PC-9 (cell line): ENCODE results near the gene AQP12B. TPM values are rescaled to one million over a fixed set of nuclear protein-coding genes. Genes with fewer than 3 reads are reported as not detected.

ENCODE experiments used
- BruUV-seq: library from RNA; stranded (reverse); fragments of 400-500 nt; replicated peaks from 2 replicates; lab custom pipeline; 2021; lab: Mats Ljungman, UMichigan
- CTCF ChIA-PET: fragments of 300-600 bp; sonication (Branson Sonifier 250); formaldehyde crosslinking; loops from one replicate; lab custom pipeline; 2022; ENCODE audit warnings: antibody characterized with exemption; lab: Charles Lee
- POLR2A ChIA-PET: fragments of 300-600 bp; sonication (Branson Sonifier 250); formaldehyde crosslinking; loops from one replicate; lab custom pipeline; 2022; ENCODE audit warnings: antibody characterized with exemption; ENCODE audit not compliant: unreplicated experiment; lab: Charles Lee
- DNase-seq, 2 experiments: peaks; one replicate each; pipeline versions ENCODE4 v3.0.0 to v3.0.0-alpha.2; 2015 to 2022; ENCODE audit warnings: mixed read lengths in 1 of 2
- H2AFZ ChIP-seq: fragments of 200-600 bp; sonication (generic); 2 replicates; pipeline ENCODE4 v1.8.1; 2017; ENCODE audit warnings: antibody characterized with exemption
- H3F3A ChIP-seq: fragments of 200-600 bp; sonication (generic); 2 replicates; pipeline ENCODE4 v1.8.1; 2017; ENCODE audit warnings: antibody characterized with exemption, mild to moderate bottlenecking, low read depth; ENCODE audit not compliant: insufficient read depth
- H3K27ac ChIP-seq: fragments of 200-600 bp; sonication (generic); 2 replicates; pipeline ENCODE4 v1.6.1; 2016; ENCODE audit warnings: mixed run types
- H3K27me3 ChIP-seq: fragments of 200-600 bp; sonication (generic); 2 replicates; pipeline ENCODE4 v1.6.1; 2016; ENCODE audit warnings: low read depth, mixed run types; ENCODE audit not compliant: insufficient read depth
- H3K36me3 ChIP-seq: fragments of 200-600 bp; sonication (generic); 2 replicates; pipeline ENCODE4 v1.6.1; 2016; ENCODE audit warnings: low read depth, mixed run types
- H3K4me1 ChIP-seq: fragments of 200-600 bp; sonication (generic); replicated peaks from 2 replicates; pipeline ENCODE4 v1.6.1; 2016; ENCODE audit warnings: mixed run types; ENCODE audit not compliant: insufficient read depth
- H3K4me2 ChIP-seq: fragments of 200-600 bp; sonication (generic); 2 replicates; pipeline ENCODE4 v1.6.1; 2017; ENCODE audit warnings: mixed run types
- H3K4me3 ChIP-seq: fragments of 200-600 bp; sonication (generic); 2 replicates; pipeline ENCODE4 v1.6.1; 2016; ENCODE audit warnings: mixed run types
- H3K79me2 ChIP-seq: fragments of 200-600 bp; sonication (generic); 2 replicates; pipeline ENCODE4 v1.6.1; 2017; ENCODE audit warnings: low read depth, mixed run types
- H3K9me2 ChIP-seq: fragments of 200-600 bp; sonication (generic); 2 replicates; pipeline ENCODE4 v1.8.1; 2017; ENCODE audit warnings: mild to moderate bottlenecking; ENCODE audit not compliant: insufficient read depth
- H3K9me3 ChIP-seq: fragments of 200-600 bp; sonication (generic); 2 replicates; pipeline ENCODE4 v1.8.1; 2016; ENCODE audit warnings: low read depth; ENCODE audit not compliant: insufficient read depth
- H4K20me1 ChIP-seq: fragments of 200-600 bp; sonication (generic); 2 replicates; pipeline ENCODE4 v1.8.1; 2017; ENCODE audit not compliant: insufficient read depth
- CTCF ChIP-seq: fragments of 200-600 bp; sonication (generic); conservative IDR thresholded peaks from 2 replicates; pipeline ENCODE4 v1.6.1; 2017; ENCODE audit warnings: mixed run types, antibody characterized with exemption, mild to moderate bottlenecking, moderate library complexity
- EZH2 ChIP-seq: fragments of 200-600 bp; sonication (generic); IDR thresholded peaks from 2 replicates; pipeline ENCODE4 v1.8.0; 2017; ENCODE audit warnings: antibody characterized with exemption, low read depth
- intact Hi-C: fragments of 100-400 bp; cut with micrococcal nuclease; formaldehyde crosslinking; loops from one replicate; pipeline ENCODE4 v1.10.0; 2022; ENCODE audit not compliant: unreplicated experiment
- total RNA-seq: library from RNA; stranded (reverse); gene quantifications from 2 replicates; pipeline ENCODE4 v1.2.3, GENCODE V29; 2021

AQP12B gene
- total RNA-seq, 1 experiment from 2014 or later = not detected

GRCh38 chr2:240645801-240646175 lies 36.9 kb downstream of the AQP12B start:
- H3K4me3 ChIP-seq = no peak overlapping the region
- no peak overlapping the region for H2AFZ ChIP-seq
- no peak overlapping the region for H3K4me2 ChIP-seq
- TF ChIP-seq EZH2 = no peak
- TF ChIP-seq CTCF = no peak
- no peaks in the 10 kb centered on the region for H3K79me2 ChIP-seq
- CTCF ChIA-PET = interaction anchor here (0.6 kb wide), 1 partner anchor 496 kb away, joined by 4 read pairs; no protein-coding TSS in a partner anchor
- POLR2A ChIA-PET = no interaction called here
- H4K20me1 ChIP-seq = peaks cover 5% of the 10 kb centered on the region; the same call in 1 of the 2 replicates
- H3F3A ChIP-seq = no peaks in the 10 kb centered on the region
- H3K9me2 ChIP-seq = no peaks in the 10 kb centered on the region
- peaks cover 89% of the 10 kb centered on the region for H3K27me3 ChIP-seq
- no peaks in the 10 kb centered on the region for H3K36me3 ChIP-seq
- H3K27ac ChIP-seq = no peak overlapping the region
- BruUV-seq = no TSS peak
- intact Hi-C loops = no loop called here
- no peak for DNase-seq
- H3K4me1 ChIP-seq = no peaks in the 10 kb centered on the region
- no peaks in the 10 kb centered on the region for H3K9me3 ChIP-seq

- TF ChIP-seq CTCF = no peak
- no peak for TF ChIP-seq EZH2
- no peaks in the 10 kb centered on the region for H3K9me2 ChIP-seq
- no peak overlapping the region for H3K27ac ChIP-seq
- peaks cover 5% of the 10 kb centered on the region; the same call in 1 of the 2 replicates for H4K20me1 ChIP-seq
- H2AFZ ChIP-seq = no peak overlapping the region
- peaks cover 85% of the 10 kb centered on the region for H3K27me3 ChIP-seq
- no TSS peak for BruUV-seq
- H3K9me3 ChIP-seq = no peaks in the 10 kb centered on the region
- no peaks in the 10 kb centered on the region for H3K79me2 ChIP-seq
- H3K4me2 ChIP-seq = no peak overlapping the region
- no peaks in the 10 kb centered on the region for H3K36me3 ChIP-seq
- no peak for DNase-seq
- no peaks in the 10 kb centered on the region for H3F3A ChIP-seq
- POLR2A ChIA-PET = no interaction called here
- no peaks in the 10 kb centered on the region for H3K4me1 ChIP-seq
- no peak overlapping the region for H3K4me3 ChIP-seq
- intact Hi-C loops = no loop called here
- CTCF ChIA-PET = interaction anchor here (0.6 kb wide), 1 partner anchor 496 kb away, joined by 4 read pairs; no protein-coding TSS in a partner anchor
Measured at GRCh38 chr2:240645346-240645745, 37.3 kb downstream of the AQP12B start.

GRCh38 chr2:240644859-240645301 lies 37.8 kb downstream of the AQP12B start:
- intact Hi-C loops = no loop called here
- no peak overlapping the region for H3K4me2 ChIP-seq
- BruUV-seq = no TSS peak
- H3K9me2 ChIP-seq = no peaks in the 10 kb centered on the region
- CTCF ChIA-PET = no interaction called here
- H3K79me2 ChIP-seq = no peaks in the 10 kb centered on the region
- no peaks in the 10 kb centered on the region for H3K36me3 ChIP-seq
- peaks cover 5% of the 10 kb centered on the region; the same call in 1 of the 2 replicates for H4K20me1 ChIP-seq
- H3K9me3 ChIP-seq = no peaks in the 10 kb centered on the region
- no peak overlapping the region for H3K27ac ChIP-seq
- H2AFZ ChIP-seq = no peak overlapping the region
- peaks cover 80% of the 10 kb centered on the region for H3K27me3 ChIP-seq
- TF ChIP-seq CTCF (no peak), EZH2 (no peak)
- no peaks in the 10 kb centered on the region for H3K4me1 ChIP-seq
- POLR2A ChIA-PET = no interaction called here
- no peak for DNase-seq
- no peak overlapping the region for H3K4me3 ChIP-seq
- H3F3A ChIP-seq = no peaks in the 10 kb centered on the region
